IMR-90 (cell line): ENCODE data around the gene ILF3. TPM values are rescaled to one million over a fixed set of nuclear protein-coding genes. Genes with fewer than 3 reads are reported as not detected.

Experiments
- ATAC-seq: fragments of 200-7000 bp; cut with Tn5 transposase; 2 replicates; pipeline ENCODE4 v1.9.1; 2020; ENCODE audit warnings: low read depth, mild to moderate bottlenecking, moderate library complexity
- BruUV-seq: library from RNA; stranded (reverse); fragments of 400-500 nt; replicated peaks from 2 replicates; lab custom pipeline; 2021; lab: Mats Ljungman, UMichigan
- CTCF ChIA-PET: fragments of 300-600 bp; formaldehyde crosslinking; extraction: SDS; loops from one replicate; lab custom pipeline; 2021; ENCODE audit warnings: antibody characterized with exemption; lab: Yijun Ruan, JAX
- POLR2A ChIA-PET: fragments of 300-600 bp; sonication (Branson Sonifier 250); formaldehyde crosslinking; loops from one replicate; lab custom pipeline; 2022; ENCODE audit warnings: antibody characterized with exemption; ENCODE audit not compliant: unreplicated experiment; lab: Charles Lee
- DNase-seq: peaks from one replicate; pipeline ENCODE4 v3.0.0; 2013
- H2AFZ ChIP-seq: replicated peaks from 2 replicates; pipeline ENCODE3; 2013; ENCODE audit warnings: low read length, mild to moderate bottlenecking; ENCODE audit not compliant: poor library complexity
- H2AK5ac ChIP-seq: 2 replicates; pipeline ENCODE4 v1.6.1; 2013; ENCODE audit warnings: low read depth, low read length, inconsistent platforms
- H2AK9ac ChIP-seq: replicated peaks from 2 replicates; pipeline ENCODE3; 2013; ENCODE audit warnings: mild to moderate bottlenecking, low read depth, low read length, moderate library complexity; ENCODE audit not compliant: poor library complexity
- H2BK120ac ChIP-seq: 2 replicates; pipeline ENCODE4 v1.6.1; 2013; ENCODE audit warnings: low read depth, low read length, inconsistent platforms
- H2BK15ac ChIP-seq: 3 replicates; pipeline ENCODE4 v1.6.1; 2013; ENCODE audit warnings: low read depth, low read length, inconsistent platforms
- H2BK20ac ChIP-seq: 2 replicates; pipeline ENCODE4 v1.6.1; 2013; ENCODE audit warnings: low read depth, mild to moderate bottlenecking, inconsistent platforms, low read length, moderate library complexity
- H2BK5ac ChIP-seq: 2 replicates; pipeline ENCODE4 v1.6.1; 2013; ENCODE audit warnings: mild to moderate bottlenecking, low read depth, low read length, inconsistent platforms; ENCODE audit not compliant: poor library complexity, severe bottlenecking
- H3K14ac ChIP-seq: replicated peaks from 2 replicates; pipeline ENCODE4 v1.6.1; 2013; ENCODE audit warnings: low read depth, low read length, inconsistent platforms
- H3K18ac ChIP-seq: 2 replicates; pipeline ENCODE4 v1.6.1; 2013; ENCODE audit warnings: low read depth, low read length, control low read depth
- H3K23ac ChIP-seq: 2 replicates; pipeline ENCODE4 v1.6.1; 2013; ENCODE audit warnings: low read depth, low read length, inconsistent platforms
- H3K27ac ChIP-seq: 2 replicates; pipeline ENCODE4 v1.5.1; 2013; ENCODE audit warnings: mild to moderate bottlenecking, control low read depth, low read length; ENCODE audit not compliant: insufficient read depth
- H3K27me3 ChIP-seq: 2 replicates; pipeline ENCODE4 v1.6.1; 2013; ENCODE audit warnings: low read length; ENCODE audit not compliant: control insufficient read depth, insufficient read depth
- H3K36me3 ChIP-seq: 2 replicates; pipeline ENCODE4 v1.6.1; 2013; ENCODE audit warnings: low read length, mixed read lengths; ENCODE audit not compliant: control insufficient read depth, insufficient read depth
- H3K4ac ChIP-seq: 2 replicates; pipeline ENCODE4 v1.6.1; 2013; ENCODE audit warnings: low read depth, low read length, inconsistent platforms
- H3K4me1 ChIP-seq: 2 replicates; pipeline ENCODE4 v1.6.1; 2013; ENCODE audit warnings: low read length, mixed read lengths; ENCODE audit not compliant: control insufficient read depth, insufficient read depth
- H3K4me2 ChIP-seq: 2 replicates; pipeline ENCODE4 v1.6.1; 2013; ENCODE audit warnings: low read depth, mild to moderate bottlenecking, control low read depth, low read length, moderate library complexity
- H3K4me3 ChIP-seq: 2 replicates; pipeline ENCODE4 v1.5.1; 2013; ENCODE audit warnings: low read depth, mild to moderate bottlenecking, control low read depth, low read length, moderate library complexity; ENCODE audit not compliant: insufficient read depth
- H3K56ac ChIP-seq: 2 replicates; pipeline ENCODE4 v1.6.1; 2013; ENCODE audit warnings: low read length, inconsistent platforms; ENCODE audit not compliant: insufficient read depth; ENCODE audit errors: extremely low read depth
- H3K79me1 ChIP-seq, 2 experiments: 2 replicates each; pipeline ENCODE4 v1.6.1; 2013; ENCODE audit warnings: low read length in 2 of 2, inconsistent platforms in 1 of 2, low read depth in 1 of 2
- H3K9ac ChIP-seq: 2 replicates; pipeline ENCODE4 v1.6.1; 2013; ENCODE audit warnings: low read depth, low read length, control low read depth
- H3K9me1 ChIP-seq: 2 replicates; pipeline ENCODE4 v1.6.1; 2013; ENCODE audit warnings: low read length, inconsistent platforms; ENCODE audit not compliant: insufficient read depth
- H3K9me3 ChIP-seq: 2 replicates; pipeline ENCODE4 v1.6.1; 2013; ENCODE audit warnings: low read length; ENCODE audit not compliant: control insufficient read depth, insufficient read depth
- H4K20me1 ChIP-seq: 2 replicates; pipeline ENCODE4 v1.6.1; 2013; ENCODE audit warnings: low read length, inconsistent platforms; ENCODE audit not compliant: insufficient read depth
- H4K5ac ChIP-seq: 2 replicates; pipeline ENCODE4 v1.6.1; 2013; ENCODE audit warnings: mild to moderate bottlenecking, low read depth, low read length, control low read depth
- H4K8ac ChIP-seq, 2 experiments: 2 replicates each; pipeline ENCODE4 v1.6.1; 2013; ENCODE audit warnings: low read depth in 2 of 2, low read length in 2 of 2, control low read depth in 1 of 2, inconsistent platforms in 1 of 2
- H4K91ac ChIP-seq: 2 replicates; pipeline ENCODE4 v1.6.1; 2013; ENCODE audit warnings: low read depth, low read length, inconsistent platforms; ENCODE audit not compliant: insufficient read depth
- CHD1 ChIP-seq: IDR thresholded peaks from 2 replicates; pipeline ENCODE4 v1.6.1; 2012; ENCODE audit warnings: low read depth, low read length, improper control_type of control experiment
- ELK1 ChIP-seq: fragments of 150-350 bp; IDR thresholded peaks from 2 replicates; pipeline ENCODE4 v1.6.1; 2016; ENCODE audit warnings: low read depth, mild to moderate bottlenecking, low read length, moderate library complexity, borderline replicate concordance
- FOS ChIP-seq: fragments of 150-350 bp; IDR thresholded peaks from 2 replicates; pipeline ENCODE4 v1.6.1; 2016; ENCODE audit warnings: low read depth, low read length
- MAFK ChIP-seq: IDR thresholded peaks from 2 replicates; pipeline ENCODE4 v1.6.1; 2012; ENCODE audit warnings: low read depth, low read length, improper control_type of control experiment
- MAZ ChIP-seq: IDR thresholded peaks from 2 replicates; pipeline ENCODE4 v1.6.1; 2012; ENCODE audit warnings: low read depth, mild to moderate bottlenecking, low read length, improper control_type of control experiment, moderate library complexity, borderline replicate concordance
- MXI1 ChIP-seq: IDR thresholded peaks from 2 replicates; pipeline ENCODE4 v1.6.1; 2012; ENCODE audit warnings: low read depth, mild to moderate bottlenecking, low read length, moderate library complexity, borderline replicate concordance
- NFE2L2 ChIP-seq: fragments of 150-350 bp; IDR thresholded peaks from 2 replicates; pipeline ENCODE4 v1.6.1; 2016; ENCODE audit warnings: low read depth, mild to moderate bottlenecking, low read length
- POLR2A ChIP-seq: IDR thresholded peaks from 2 replicates; pipeline ENCODE4 v1.6.1; 2012; ENCODE audit warnings: mild to moderate bottlenecking, low read depth, low read length
- RAD21 ChIP-seq: IDR thresholded peaks from 2 replicates; pipeline ENCODE4 v1.6.1; 2012; ENCODE audit warnings: low read length, improper control_type of control experiment
- SMC3 ChIP-seq: fragments of 150-350 bp; IDR thresholded peaks from 2 replicates; pipeline ENCODE4 v1.6.1; 2016; ENCODE audit warnings: low read depth, mild to moderate bottlenecking, antibody characterized with exemption, low read length, moderate library complexity
- WGBS, 2 experiments: methylation state at CpG; one replicate each; pipeline versions ENCODE4 v1.1.5 to v1.1.7; 2013; ENCODE audit warnings: missing lambda C conversion rate in 2 of 2; ENCODE audit not compliant: insufficient read length in 1 of 2; ENCODE audit errors: extremely low coverage in 2 of 2; 5-methylcytosine and 5-hydroxymethylcytosine counted together
- dilution Hi-C: fragments of 300-500 bp; cut with HindIII; formaldehyde crosslinking; loops from one replicate; pipeline ENCODE4 v1.14.3; 2018; ENCODE audit warnings: low sequenced_read_pairs; ENCODE audit not compliant: unreplicated experiment
- in situ Hi-C: fragments of 300-500 bp; cut with MboI; formaldehyde crosslinking; loops from 3 replicates; pipeline ENCODE4 v1.14.3; 2019; ENCODE audit warnings: low sequenced_read_pairs, inconsistent platforms, mixed read lengths
- intact Hi-C: fragments of 100-400 bp; cut with micrococcal nuclease; formaldehyde crosslinking; loops from 2 replicates; pipeline ENCODE4 v1.10.0; 2022
- polyA plus RNA-seq, 3 experiments: library from polyadenylated mRNA; depleted of rRNA; stranded (reverse); fragments of >200 nt; gene quantifications; 2 replicates each; pipeline ENCODE4 v1.2.3, GENCODE V29; 2012; ENCODE audit warnings: low replicate concordance in 1 of 3
- total RNA-seq: library from RNA; depleted of rRNA; stranded (reverse); fragments of >200 nt; gene quantifications from 2 replicates; pipeline ENCODE4 v1.2.3, GENCODE V29; 2012

Gene ILF3
- total and polyA plus RNA-seq, 2 of the 4 experiments (the other 2 are of a cell fraction), result 120 to 166 TPM

DNA sequence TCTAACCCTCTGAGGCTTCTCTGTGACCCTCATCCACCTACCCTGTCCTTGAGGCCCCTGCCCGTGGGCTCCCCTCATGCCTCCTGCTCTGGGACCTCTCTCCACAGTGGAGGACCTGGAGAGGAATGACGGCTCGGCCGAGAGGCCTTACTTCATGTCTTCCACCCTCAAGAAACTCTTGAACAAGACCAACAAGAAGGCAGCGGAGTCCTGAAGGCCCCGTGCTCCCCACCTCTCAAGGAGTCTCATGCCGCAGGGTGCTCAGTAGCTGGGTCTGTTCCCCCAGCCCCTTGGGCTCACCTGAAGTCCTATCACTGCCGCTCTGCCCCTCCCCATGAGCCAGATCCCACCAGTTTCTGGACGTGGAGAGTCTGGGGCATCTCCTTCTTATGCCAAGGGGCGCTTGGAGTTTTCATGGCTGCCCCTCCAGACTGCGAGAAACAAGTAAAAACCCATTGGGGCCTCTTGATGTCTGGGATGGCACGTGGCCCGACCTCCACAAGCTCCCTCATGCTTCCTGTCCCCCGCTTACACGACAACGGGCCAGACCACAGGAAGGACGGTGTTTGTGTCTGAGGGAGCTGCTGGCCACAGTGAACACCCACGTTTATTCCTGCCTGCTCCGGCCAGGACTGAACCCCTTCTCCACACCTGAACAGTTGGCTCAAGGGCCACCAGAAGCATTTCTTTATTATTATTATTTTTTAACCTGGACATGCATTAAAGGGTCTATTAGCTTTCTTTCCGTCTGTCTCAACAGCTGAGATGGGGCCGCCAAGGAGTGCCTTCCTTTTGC is 10.8 kb upstream of the ILF3 start (continued):
- no peak for TF ChIP-seq ELK1

GRCh38 chr19:10643968-10644259 is 10.2 kb upstream of the ILF3 start:
- H4K8ac ChIP-seq, result no peak overlapping the region
- TSS peak; percentile 96 for BruUV-seq
- no peak overlapping the region for H3K18ac ChIP-seq
- H2AFZ ChIP-seq, result no peak overlapping the region
- no peak for TF ChIP-seq CHD1
- no peak for TF ChIP-seq POLR2A
- no peak for TF ChIP-seq NFE2L2
- no peak for TF ChIP-seq SMC3
- no peak for TF ChIP-seq RAD21
- no peak for TF ChIP-seq MAFK
- TF ChIP-seq MXI1, result no peak
- TF ChIP-seq MAZ, result no peak
- TF ChIP-seq FOS, result no peak
- no peak overlapping the region for H2BK15ac ChIP-seq
- dilution Hi-C loops, result no loop called here
- no peak overlapping the region for H3K4ac ChIP-seq
- no peak overlapping the region for H2BK5ac ChIP-seq
- no peak overlapping the region for H3K4me2 ChIP-seq
- no peak overlapping the region for H2AK5ac ChIP-seq
- no peak overlapping the region for H3K23ac ChIP-seq
- DNase-seq, result no peak
- no peak overlapping the region for H3K9ac ChIP-seq
- H3K27me3 ChIP-seq, result no peaks in the 10 kb centered on the region
- WGBS, 2 experiments, result 67% methylated on average over 1 of the region's 3 CpGs; no CpG with 5 or more reads in 1 of the 2 experiments
- no peaks in the 10 kb centered on the region for H3K9me1 ChIP-seq
- H3K56ac ChIP-seq, result no peak overlapping the region
- no peak overlapping the region for H2BK20ac ChIP-seq
- POLR2A ChIA-PET, result no interaction called here
- H4K91ac ChIP-seq, result no peak overlapping the region
- CTCF ChIA-PET, result interaction anchor here (1.2 to 2.3 kb wide), 3 partner anchors 21 to 63 kb away, joined by 3 to 38 read pairs (median 6); no protein-coding TSS in a partner anchor
- H3K36me3 ChIP-seq, result peaks cover 28% of the 10 kb centered on the region
- intact Hi-C loops, result loop anchor here (1.0 to 10.0 kb wide), 2 partner anchors 63 to 159 kb away; no protein-coding TSS in a partner anchor
- no peak overlapping the region for H4K5ac ChIP-seq
- H2AK9ac ChIP-seq, result no peak overlapping the region
- H2BK120ac ChIP-seq, result no peak overlapping the region
- in situ Hi-C loops, result loop anchor here (5.0 to 10.0 kb wide), 2 partner anchors 62 to 149 kb away; no protein-coding TSS in a partner anchor
- no peak overlapping the region for H3K27ac ChIP-seq
- H3K4me1 ChIP-seq, result peaks cover 3% of the 10 kb centered on the region; the same call in 1 of the 2 replicates
- no peak overlapping the region for H3K14ac ChIP-seq
- no peak for ATAC-seq
- H3K9me3 ChIP-seq, result no peaks in the 10 kb centered on the region
- no peaks in the 10 kb centered on the region for H3K79me1 ChIP-seq
- no peaks in the 10 kb centered on the region for H4K20me1 ChIP-seq
- no peak overlapping the region for H3K4me3 ChIP-seq
